Right forelimb (tissue), 1 donor: ENCODE data around the gene SRM.
"Not testable (repeated sequence)": the region's sequence is repeated elsewhere in the genome, so short reads cannot be mapped to it uniquely, and the experiment has no call there.

ENCODE experiments used
- DNase-seq: peaks from one replicate; pipeline ENCODE4 v3.0.0-alpha.2; 2018

Gene SRM

DNA sequence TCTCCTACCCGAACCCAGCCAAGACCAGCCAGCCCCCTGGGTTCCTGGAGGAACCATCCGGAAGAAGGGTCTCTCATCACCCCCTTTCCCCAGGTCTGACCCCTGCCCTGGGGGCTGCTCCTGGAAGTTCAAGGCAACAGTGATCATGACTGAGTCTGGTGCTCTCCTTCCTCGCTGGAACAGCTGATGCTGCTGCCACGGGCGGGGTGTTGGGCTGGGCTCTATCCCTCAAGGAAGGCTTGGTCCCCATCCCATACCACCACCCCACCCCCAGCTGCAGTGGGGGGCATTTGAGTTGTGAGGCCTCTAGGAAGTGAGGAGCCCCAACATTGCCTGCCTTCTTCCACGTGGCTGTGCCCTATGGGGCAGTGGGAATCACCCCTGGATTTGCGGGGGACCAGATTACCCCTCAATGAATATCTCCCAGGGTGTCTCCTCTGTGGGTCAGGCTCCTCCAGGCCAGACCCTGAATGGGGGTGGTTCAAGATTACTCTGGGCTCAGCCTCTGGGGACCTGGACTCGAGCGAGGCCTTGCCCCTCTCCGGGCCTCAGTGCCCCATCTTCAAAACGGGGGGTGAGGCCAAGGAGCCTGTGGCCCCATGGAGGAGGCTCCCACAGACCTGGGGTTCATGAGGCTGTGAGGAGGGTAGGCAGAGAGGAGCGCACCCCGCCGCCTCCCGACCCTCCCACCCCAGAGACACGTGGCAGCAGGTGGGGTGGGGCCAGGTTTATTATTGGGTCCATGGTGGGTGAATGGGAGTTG lies 15.6 kb downstream of the SRM start:
- DNase-seq, result no peak

DNA sequence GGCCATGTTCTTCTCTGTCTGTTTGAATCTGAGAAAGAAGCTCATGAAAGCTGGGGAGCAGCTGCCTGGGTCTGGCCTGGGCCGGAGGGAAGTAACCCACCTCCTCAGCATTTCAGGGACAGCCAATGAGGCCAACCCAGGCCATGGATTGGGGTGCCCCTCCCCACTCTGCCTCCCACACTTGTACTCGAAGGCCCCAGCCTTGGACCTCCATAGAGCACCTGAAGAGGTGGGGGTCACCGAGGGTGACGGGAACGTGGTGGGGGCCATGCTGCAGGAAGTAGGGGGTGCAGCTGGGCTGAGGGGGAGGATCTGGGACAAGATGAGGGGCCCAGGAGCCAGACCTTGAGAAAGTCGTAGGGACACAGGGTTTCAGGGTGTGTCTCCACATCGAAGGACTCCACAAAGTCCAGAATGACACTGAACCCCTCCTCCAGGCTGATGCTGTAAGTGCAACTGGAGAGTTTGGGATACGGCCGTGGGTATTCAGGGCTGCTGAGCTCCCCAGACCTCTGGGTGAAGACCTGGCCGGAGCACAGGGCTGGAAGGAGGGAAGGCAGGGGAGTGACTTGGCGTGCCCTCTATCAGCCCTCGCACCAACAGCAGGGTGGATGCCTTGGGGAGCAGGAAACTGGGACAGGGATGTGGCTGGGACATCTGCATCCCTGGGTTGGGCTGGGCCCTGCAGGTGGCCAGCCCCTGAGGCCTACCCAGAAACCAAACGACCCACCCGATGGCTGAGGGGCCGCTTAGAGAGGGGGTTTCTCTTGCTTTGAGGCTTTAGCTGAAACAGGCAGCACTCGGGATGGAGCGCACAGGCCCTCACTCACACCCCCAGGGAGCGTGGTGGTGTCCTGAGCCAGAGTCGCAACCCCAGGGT lies 16.6 kb downstream of the SRM start:
- DNase-seq, result no peak

DNA sequence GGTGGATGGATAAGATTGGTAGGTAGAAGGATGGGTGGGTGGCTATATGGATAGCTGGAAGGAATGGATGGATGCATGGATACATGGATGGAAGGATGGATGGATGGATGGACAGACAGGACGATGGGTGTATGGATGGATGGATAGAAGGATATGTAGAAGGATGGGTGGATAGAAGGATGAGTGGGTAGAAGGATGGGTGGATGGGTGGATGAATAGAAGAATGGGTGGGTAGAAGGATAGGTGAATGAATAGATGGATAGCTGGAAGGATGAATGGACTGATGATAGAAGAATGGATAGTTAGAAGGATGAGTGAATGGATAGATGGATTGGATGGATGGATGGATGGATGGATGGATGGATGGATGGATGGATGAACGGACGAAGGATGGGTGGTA lies 17.8 kb downstream of the SRM start:
- DNase-seq, result no peak

DNA sequence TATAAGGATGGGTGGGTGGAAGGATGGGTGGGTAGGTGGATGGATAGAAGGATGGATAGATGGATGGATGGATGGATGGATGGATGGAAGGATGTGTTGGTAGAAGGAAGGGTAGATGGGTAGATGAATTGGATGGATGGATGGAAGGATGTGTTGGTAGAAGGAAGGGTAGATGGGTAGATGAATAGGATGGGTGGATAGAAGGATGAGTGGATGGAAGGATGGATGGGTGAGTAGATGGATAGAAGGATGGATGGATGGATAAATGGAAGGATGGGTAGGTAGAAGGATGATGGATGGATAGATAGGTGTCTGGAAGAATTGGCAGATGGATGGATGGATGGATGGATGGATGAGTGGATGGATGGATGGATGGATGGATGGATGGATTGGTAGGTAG lies 18.8 kb downstream of the SRM start:
- no peak for DNase-seq

DNA sequence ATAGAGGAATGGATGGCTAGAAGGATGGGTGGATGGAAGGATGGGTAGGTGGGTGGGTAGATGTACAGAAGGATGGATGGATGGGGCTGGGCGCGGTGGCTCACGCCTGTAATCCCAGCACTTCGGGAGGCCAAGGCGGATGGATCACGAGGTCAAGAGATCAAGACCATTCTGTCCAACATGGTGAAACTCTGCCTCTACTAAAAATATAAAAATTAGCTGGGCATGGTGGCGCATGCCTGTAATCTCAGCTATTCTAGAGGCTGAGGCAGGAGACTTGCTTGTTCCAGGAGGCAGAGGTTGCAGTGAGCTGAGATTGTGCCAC lies 19.8 kb downstream of the SRM start:
- DNase-seq, result not testable (repeated sequence)

DNA sequence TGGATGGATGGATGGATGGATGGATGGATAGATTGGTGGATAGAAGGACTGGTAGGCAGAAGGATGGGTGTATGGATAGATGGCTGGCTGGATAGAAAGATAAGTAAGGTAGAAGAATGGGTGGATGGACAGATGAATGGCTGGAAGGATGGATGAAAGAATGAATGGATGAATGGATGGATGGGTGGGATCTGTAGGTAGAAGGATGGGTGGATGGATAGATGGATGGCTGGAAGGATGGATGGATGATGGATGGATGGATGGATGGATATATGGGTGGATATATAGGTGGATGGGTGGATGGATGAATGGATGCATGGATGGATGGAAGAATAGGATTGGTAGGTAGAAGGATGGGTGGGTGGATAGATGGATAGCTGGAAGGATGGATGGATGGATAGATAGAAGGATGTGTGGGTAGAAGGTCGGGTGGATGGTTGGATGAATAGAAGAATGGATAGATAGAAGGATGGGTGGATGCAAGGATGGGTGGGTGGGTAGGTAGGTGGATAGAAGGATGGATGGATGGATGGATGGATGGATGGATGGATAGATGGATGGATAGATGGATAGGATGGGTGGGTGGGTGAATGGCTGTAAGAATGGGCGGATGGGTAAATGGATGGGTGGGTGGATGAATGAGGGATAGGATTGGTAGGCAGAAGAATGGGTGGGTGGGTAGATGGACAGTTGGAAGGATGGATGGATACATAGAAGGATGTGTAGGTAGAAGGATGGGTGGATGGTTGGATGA lies 20.3 kb downstream of the SRM start:
- no peak for DNase-seq

DNA sequence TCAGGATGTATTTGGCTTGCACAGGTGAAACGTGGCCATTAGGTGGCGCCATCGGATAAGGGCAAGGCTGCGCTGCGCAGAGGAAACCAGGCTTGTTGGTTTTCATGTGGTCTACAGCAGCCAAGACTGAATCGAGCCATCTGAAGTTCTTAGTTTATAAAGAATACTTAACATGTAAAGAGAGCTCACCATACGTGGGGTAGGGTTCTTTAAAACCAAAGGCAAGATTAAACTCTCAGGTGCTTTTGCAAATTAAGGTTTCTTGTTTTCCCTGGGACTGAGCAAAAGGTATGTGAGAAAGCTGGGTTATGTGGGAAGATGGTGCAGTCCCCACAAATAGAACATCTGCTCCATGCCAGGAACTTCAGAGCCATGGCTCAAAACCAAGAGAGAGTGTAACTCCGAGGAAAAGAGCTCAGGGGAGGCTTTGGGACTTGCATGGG lies 22.1 kb downstream of the SRM start:
- DNase-seq, result peak; percentile 90

DNA sequence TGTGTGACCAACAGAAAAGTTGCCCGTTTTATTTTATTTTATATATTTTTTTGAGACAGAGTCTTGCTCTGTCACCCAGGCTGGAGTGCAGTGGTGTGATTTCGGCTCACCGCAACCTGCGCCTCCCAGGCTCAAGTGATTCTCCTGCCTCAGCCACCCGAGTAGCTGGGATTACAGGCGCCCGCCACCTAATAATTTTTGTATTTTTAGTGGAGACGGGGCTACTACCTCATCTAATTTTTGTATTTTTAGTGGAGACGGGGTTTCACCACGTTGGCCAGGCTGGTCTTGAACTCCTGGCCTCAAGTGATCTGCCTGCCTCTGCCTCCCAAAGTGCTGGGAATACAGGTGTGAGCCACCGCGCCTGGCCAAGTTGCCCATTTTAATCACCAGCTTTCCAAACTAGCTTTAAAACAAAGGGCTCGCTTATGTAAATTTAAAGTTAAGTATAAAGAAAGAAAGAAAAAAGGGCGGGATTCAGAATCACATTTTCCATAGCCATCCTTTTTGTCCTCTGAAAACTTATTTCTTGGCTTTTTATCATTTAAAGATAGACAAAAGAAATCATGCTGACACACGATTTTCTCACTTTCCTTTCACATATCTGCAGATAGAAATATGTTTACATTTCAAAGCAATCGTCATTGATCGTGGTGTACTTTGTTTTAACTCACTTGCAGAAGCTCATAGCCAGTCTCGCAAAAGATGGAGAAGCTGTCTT lies 22.6 kb downstream of the SRM start:
- not testable (repeated sequence) for DNase-seq

DNA sequence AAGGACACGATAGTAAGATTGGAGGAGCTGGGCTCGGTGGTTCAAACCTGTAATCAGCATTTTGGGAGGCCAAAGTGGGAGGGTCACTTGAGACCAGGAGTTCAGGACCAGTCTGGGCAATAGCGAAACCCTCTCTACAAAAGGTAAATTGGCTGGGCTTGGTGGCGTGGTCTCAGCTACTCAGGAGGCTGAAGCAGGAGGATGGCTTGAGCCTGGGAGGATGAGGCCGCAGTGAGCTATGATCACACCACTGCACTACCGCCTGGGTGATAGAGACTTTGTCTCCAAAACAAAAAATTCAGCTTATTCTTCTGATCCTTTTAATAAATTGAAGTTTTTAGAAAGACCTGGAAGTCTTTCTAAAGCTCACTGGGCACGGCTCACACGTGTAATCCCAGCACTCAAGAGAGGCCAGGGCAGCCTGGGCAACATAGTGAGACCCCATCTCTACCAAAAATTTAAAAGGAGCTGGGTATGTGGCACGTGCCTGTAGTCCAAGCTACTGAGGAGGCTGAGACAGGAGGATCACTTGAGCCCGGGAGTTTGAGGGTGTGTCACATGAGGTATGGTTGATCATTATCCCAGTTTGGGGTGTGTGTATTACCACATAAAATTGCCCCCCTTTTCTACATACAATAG lies 28.1 kb downstream of the SRM start:
- no peak for DNase-seq

DNA sequence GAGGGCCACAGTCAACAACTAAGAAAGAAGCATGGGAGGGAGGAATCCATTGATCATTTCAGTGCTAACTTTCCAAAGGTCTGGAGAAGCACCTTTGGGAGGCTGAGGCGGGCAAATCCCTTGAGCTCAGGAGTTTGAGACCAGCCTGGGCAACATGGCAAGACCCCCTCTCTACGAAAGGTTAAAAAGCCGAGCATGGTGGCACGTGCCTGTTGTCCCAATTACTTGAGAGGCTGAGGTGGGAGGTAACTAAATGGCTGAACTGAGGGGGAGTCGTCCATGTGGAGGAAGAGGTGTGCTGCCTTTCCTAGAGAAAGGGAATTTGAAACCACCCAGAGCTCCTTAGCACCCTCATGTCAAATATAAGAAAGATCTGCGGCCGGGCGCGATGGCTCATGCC lies 29.0 kb downstream of the SRM start:
- DNase-seq, result no peak

DNA sequence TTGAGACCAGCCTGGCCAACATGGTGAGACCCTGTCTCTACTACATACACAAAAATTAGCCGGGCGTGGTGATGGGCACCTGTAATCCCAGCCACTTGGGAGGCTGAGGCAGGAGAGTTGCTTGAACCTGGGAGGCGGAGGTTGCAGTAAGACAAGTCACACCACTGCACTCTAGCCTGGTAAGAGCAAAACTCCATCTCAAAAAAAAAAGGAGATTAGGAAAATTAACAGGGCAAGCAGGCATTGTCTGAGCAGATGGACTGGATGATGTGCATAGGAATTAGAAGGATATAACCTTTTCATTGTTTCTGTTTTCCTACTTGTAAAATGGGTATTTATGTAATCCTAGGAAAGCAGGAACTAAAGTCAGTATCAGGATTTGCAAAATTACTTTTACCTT lies 31.8 kb downstream of the SRM start:
- no peak for DNase-seq

DNA sequence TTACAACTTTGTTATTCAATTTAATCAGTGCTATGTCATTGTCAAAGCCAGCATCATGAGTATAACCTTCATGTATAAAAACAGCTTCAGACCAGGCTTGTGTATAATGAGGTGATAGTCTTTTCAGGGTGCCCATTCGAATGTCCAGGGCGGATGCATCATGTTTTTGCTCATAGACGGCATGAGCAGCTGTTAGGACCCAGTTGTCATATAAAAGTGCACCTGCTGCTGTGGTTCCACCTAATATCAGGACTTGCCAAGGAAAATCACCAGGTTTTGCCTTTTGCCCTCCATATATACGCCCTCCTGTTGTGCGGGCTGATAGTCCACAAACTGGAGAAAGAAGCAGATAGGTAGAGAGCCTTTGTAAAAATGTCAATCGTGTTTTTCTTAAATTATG lies 32.5 kb downstream of the SRM start:
- no peak for DNase-seq

DNA sequence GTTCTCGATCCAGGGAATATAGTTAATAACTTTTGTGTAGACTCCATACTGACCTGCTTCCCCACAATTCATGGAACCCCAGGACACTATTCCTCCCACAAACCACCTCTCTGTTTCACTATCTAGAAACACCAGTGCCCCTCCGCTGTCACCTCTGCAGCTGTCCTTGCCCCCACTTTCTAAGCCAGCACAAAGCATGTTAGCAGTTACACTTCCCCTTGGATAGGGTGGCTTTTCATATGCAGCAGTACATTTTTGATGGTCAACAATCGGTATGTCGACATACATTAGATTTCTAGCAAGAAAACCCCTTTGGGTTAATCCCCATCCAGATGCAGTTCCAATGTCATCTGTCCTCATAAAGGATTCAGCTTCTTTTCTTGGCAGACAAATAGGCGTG lies 32.9 kb downstream of the SRM start:
- DNase-seq, result no peak

DNA sequence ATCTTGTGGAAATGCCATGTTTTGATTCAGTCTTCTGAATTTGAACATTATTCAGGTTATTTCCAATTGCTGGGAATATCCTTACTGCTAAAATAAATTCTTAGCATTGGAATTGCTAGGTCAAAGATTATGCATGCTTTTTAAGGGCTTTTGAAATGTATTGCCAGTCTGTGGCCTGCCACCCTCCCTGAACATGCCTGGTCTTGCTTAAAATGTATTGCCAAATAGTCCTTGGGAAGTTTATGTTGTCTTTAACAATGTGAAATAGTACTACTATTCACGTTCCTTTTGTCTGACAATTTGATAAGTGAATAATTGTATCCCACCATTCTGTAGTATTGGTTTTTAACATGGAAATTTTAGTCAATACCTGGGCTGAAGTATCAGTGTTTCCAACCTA lies 33.8 kb downstream of the SRM start:
- no peak for DNase-seq

DNA sequence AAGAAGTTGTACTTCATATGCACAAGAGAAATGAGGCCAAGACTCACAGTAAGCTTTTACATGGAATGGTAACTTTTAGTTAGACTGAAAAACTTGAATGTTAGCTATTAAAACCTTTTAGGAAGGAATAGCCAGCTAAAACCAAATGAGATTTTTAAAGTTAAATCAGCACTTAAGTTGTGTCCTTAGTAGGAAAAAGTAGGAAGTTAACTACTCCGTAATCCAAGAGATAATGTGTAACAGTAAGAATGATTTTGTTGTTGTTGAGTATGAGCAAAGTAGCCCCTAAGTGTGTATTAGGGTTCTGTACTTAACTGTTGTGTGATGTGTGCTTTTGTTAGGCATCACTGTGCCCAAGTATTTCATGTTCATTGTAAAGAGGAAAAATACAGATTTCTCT lies 34.2 kb downstream of the SRM start:
- DNase-seq, result no peak

DNA sequence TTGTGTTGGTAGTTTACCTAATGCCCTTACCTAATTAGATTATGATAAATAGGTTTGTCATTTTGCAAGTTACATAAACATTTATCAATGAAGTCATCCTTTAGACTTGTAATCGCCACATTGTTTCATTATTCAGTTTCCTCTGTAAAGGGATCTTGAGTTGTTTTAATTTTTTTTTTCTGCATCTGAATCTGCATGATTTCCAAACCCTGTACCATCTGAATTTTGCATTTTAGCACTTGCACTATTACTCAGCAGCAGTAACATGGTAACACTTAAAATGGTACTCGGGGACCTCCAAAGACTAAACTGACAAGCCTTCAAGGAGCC lies 35.0 kb downstream of the SRM start:
- DNase-seq, result no peak

DNA sequence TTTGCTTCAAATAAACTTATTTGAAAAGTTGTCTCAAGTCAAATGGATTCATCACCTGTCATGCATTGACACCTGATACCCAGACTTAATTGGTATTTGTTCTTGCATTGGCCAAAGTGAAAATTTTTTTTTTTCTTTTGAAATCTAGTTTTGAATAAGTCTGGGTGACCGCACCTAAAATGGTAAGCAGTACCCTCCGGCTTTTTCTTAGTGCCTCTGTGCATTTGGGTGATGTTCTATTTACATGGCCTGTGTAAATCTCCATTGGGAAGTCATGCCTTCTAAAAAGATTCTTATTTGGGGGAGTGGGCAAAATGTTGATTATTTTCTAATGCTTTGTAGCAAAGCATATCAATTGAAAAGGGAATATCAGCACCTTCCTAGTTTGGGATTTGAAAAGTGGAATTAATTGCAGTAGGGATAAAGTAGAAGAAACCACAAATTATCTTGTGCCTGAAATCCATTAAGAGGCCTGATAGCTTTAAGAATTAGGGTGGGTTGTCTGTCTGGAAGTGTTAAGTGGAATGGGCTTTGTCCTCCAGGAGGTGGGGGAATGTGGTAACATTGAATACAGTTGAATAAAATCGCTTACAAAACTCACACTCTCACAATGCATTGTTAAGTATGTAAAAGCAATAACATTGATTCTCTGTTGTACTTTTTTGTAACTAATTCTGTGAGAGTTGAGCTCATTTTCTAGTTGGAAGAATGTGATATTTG lies 35.5 kb downstream of the SRM start:
- no peak for DNase-seq

DNA sequence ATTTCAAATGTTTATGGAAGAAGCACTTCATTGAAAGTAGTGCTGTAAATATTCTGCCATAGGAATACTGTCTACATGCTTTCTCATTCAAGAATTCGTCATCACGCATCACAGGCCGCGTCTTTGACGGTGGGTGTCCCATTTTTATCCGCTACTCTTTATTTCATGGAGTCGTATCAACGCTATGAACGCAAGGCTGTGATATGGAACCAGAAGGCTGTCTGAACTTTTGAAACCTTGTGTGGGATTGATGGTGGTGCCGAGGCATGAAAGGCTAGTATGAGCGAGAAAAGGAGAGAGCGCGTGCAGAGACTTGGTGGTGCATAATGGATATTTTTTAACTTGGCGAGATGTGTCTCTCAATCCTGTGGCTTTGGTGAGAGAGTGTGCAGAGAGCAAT lies 36.6 kb downstream of the SRM start:
- no peak for DNase-seq

DNA sequence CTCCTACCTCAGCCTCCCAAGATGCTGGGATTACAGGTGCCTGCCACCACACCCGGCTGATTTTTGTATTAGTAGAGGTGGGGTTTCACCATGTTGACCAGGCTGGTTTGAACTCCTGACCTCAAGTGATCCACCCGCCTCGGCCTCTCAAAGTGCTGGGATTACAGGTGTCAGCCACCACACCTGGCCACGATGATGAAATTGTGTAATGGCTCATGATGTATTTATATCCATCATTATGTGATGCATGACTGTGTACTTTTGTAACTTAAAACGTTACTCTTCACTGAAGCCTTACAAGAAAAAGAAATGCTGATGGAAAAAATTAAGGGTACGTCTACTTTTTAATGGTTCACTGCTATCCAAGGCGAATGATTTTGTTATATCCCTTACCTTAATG lies 39.8 kb downstream of the SRM start:
- DNase-seq, result no peak

DNA sequence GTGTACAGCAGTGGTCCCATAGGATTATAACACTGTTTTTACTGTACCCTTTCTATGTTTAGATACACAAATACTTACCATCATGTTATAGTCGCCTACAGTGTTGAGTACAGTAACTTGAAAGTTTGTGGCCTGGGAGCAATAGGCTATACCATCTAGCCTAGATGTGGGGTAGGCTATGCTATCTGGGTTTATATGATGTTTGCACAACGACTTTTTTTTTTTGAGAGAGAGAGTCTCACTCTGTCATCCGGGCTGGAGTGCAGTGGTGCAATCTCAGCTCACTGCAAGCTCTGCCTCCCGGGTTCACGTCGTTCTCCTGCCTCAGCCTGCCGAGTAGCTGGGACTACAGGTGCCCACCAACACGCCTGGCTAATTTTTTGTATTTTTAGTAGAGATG lies 40.5 kb downstream of the SRM start:
- DNase-seq, result not testable (repeated sequence)

DNA sequence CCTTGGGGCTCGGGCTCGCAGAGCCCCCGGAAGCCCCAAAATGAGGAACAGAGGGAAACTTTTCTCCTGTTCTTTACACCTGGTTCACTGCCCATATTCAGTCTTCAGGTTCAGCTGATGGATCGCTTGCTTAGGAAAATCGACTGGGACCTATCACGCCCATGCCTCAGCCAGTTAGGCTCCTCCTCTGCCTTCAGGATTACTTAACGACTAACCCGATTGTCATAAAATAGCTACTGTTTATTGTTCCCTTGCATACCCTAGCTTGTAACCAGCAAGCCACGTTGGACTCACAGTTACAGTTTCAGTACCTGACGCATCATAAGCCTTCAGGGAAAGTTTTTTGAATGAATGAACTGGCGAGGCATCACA lies 46.7 kb downstream of the SRM start:
- no peak for DNase-seq
